Activated CD8-positive, alpha-beta T cell treated with anti-CD3 and anti-CD28 coated beads for 36 hours (primary cell): ENCODE results near the gene ELOVL4. TPM values are rescaled to one million over a fixed set of nuclear protein-coding genes. Genes with fewer than 3 reads are reported as not detected.
A peak's percentile ranks its signal among the peaks of the same experiment; 100 is the strongest.

ENCODE experiments used
- ATAC-seq: fragments of 200-7000 bp; cut with Tn5 transposase; one replicate; pipeline ENCODE4 v1.10.0; 2021; ENCODE audit warnings: mild to moderate bottlenecking, moderate library complexity
- CTCF ChIA-PET: fragments of 350-600 bp; sonication (Branson Sonifier 250); formaldehyde crosslinking; loops from one replicate; lab custom pipeline; 2021; ENCODE audit warnings: antibody characterized with exemption; lab: Charles Lee
- POLR2A ChIA-PET: fragments of 350-600 bp; sonication (Branson Sonifier 250); formaldehyde crosslinking; loops from one replicate; lab custom pipeline; 2021; ENCODE audit warnings: antibody characterized with exemption; lab: Charles Lee
- DNase-seq: peaks from one replicate; pipeline ENCODE4 v3.0.0-alpha.2; 2020
- H3K27ac Mint-ChIP-seq: one replicate; pipeline ENCODE4 v1.8.0; 2021; ENCODE audit warnings: mild to moderate bottlenecking, mixed read lengths
- H3K27me3 Mint-ChIP-seq: one replicate; pipeline ENCODE4 v1.8.0; 2021; ENCODE audit warnings: mixed read lengths
- H3K36me3 Mint-ChIP-seq: one replicate; pipeline ENCODE4 v1.8.0; 2021; ENCODE audit warnings: low read depth, mixed read lengths
- H3K4me1 Mint-ChIP-seq: one replicate; pipeline ENCODE4 v1.8.0; 2021; ENCODE audit warnings: low read depth, mixed read lengths
- H3K4me3 Mint-ChIP-seq: one replicate; pipeline ENCODE4 v1.8.0; 2021; ENCODE audit warnings: mild to moderate bottlenecking, moderate library complexity, mixed read lengths
- H3K9me3 Mint-ChIP-seq: one replicate; pipeline ENCODE4 v1.8.0; 2021; ENCODE audit warnings: mixed read lengths
- intact Hi-C: fragments of 100-400 bp; cut with micrococcal nuclease; formaldehyde crosslinking; loops from one replicate; pipeline ENCODE4 v1.10.0; 2022
- total RNA-seq, 2 experiments: library from RNA; stranded (reverse); gene quantifications; one replicate each; pipeline ENCODE4 v1.2.3, GENCODE V29; 2021
- TF ChIP-seq, protein P1 (sequence below): fragments of 200-600 bp; IDR thresholded peaks from one replicate; pipeline ENCODE4 v1.8.0; 2022; ENCODE audit warnings: antibody characterized with exemption, mild to moderate bottlenecking

Gene ELOVL4
- total RNA-seq, 2 experiments from 2014 or later, result 1.4 to 1.7 TPM

DNA sequence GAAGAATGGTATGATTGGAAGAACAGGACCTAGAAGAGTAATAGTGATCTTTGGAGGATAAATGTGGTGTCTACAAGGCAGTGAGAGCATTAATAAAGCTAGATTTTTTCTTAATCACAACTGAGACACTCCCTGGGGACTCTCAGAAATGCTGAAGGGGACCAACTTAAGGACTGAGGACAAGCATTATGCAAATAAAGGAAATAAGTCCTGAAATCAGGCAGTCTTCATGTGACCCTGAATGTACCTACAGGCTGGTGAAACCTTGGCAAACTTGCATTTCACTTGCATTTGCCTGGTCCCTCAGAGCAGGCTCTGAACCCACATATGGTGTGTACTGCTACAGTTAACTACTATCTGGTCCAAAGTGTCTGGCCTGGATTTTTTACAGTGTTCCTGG is 37.8 kb upstream of the ELOVL4 start:
- Mint-ChIP-seq H3K4me1 (peaks cover 2% of the 10 kb centered on the region), H3K4me3 (no peak overlapping the region), H3K36me3 (no peaks in the 10 kb centered on the region), H3K27me3 (no peaks in the 10 kb centered on the region), H3K9me3 (no peaks in the 10 kb centered on the region), H3K27ac (no peak overlapping the region)
- ATAC-seq (no peak), DNase-seq (no peak)
- TF ChIP-seq, protein P1, sequence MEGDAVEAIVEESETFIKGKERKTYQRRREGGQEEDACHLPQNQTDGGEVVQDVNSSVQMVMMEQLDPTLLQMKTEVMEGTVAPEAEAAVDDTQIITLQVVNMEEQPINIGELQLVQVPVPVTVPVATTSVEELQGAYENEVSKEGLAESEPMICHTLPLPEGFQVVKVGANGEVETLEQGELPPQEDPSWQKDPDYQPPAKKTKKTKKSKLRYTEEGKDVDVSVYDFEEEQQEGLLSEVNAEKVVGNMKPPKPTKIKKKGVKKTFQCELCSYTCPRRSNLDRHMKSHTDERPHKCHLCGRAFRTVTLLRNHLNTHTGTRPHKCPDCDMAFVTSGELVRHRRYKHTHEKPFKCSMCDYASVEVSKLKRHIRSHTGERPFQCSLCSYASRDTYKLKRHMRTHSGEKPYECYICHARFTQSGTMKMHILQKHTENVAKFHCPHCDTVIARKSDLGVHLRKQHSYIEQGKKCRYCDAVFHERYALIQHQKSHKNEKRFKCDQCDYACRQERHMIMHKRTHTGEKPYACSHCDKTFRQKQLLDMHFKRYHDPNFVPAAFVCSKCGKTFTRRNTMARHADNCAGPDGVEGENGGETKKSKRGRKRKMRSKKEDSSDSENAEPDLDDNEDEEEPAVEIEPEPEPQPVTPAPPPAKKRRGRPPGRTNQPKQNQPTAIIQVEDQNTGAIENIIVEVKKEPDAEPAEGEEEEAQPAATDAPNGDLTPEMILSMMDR, result no peak
- intact Hi-C loops, result no loop called here
- ChIA-PET CTCF (interaction anchor here (1.6 kb wide), 1 partner anchor 36 kb away, joined by 8 read pairs; no protein-coding TSS in a partner anchor), POLR2A (no interaction called here)

DNA sequence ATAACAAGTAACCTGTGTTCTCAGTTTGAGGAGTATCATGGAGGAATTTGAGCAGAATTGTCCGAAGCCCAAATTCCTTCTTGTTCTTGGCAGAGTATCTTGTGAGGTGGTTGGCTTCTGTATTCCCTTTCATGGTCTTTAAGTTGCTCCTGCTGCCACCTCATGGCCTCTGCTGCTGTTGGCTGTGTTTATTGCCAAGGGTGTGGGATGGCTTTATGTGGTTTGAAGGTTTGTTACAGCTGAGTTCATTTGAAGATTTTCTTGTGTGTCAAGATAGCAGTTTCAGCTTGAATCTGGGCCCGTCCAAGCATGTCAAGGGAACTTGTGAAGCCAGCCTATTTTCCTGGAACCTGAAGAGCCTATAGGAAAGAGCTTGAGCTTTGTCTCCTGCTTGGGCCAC is 36.9 kb upstream of the ELOVL4 start:
- H3K27ac Mint-ChIP-seq, result no peak overlapping the region
- DNase-seq (peak; percentile 20), ATAC-seq (no peak)

DNA sequence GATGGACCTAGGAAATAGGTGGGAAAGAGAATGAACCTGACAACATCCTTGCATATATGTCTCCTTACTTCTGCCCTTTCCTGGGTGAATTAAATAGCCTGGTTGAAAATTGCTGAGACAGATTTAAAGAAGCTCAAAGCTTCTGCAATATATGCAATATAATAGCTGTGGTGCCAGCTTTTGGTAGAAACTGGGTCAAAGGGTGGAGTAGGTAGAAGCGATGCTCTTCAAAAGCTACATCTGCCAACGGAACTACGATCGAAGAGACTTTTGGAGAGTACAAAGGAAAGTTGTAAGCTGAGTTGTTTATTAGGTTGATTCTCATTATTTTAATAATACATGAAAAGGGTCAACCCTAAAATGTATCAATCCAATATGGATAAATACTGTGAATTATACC is 34.3 kb upstream of the ELOVL4 start:
- Mint-ChIP-seq H3K4me1 (peaks cover 2% of the 10 kb centered on the region), H3K9me3 (no peaks in the 10 kb centered on the region), H3K4me3 (no peak overlapping the region), H3K27ac (no peak overlapping the region), H3K27me3 (peaks cover 3% of the 10 kb centered on the region), H3K36me3 (no peaks in the 10 kb centered on the region)
- DNase-seq (no peak), ATAC-seq (no peak)
- ChIA-PET CTCF (interaction anchor here (1.8 kb wide), 1 partner anchor 33 kb away, joined by 9 read pairs; no protein-coding TSS in a partner anchor), POLR2A (no interaction called here)
- intact Hi-C loops, result no loop called here
- TF ChIP-seq, protein P1, result no peak

More for the DNA sequence above, 36.9 kb upstream of the ELOVL4 start:
- no peaks in the 10 kb centered on the region for H3K36me3 Mint-ChIP-seq
- H3K27me3 Mint-ChIP-seq, result no peaks in the 10 kb centered on the region
- CTCF ChIA-PET, result interaction anchor here (1.6 kb wide), 1 partner anchor 35 kb away, joined by 8 read pairs; no protein-coding TSS in a partner anchor
- no peak overlapping the region for H3K4me3 Mint-ChIP-seq
- POLR2A ChIA-PET, result no interaction called here
- H3K9me3 Mint-ChIP-seq, result no peaks in the 10 kb centered on the region
- TF ChIP-seq, protein P1, result no peak
- H3K4me1 Mint-ChIP-seq, result peaks cover 2% of the 10 kb centered on the region
- intact Hi-C loops, result no loop called here

DNA sequence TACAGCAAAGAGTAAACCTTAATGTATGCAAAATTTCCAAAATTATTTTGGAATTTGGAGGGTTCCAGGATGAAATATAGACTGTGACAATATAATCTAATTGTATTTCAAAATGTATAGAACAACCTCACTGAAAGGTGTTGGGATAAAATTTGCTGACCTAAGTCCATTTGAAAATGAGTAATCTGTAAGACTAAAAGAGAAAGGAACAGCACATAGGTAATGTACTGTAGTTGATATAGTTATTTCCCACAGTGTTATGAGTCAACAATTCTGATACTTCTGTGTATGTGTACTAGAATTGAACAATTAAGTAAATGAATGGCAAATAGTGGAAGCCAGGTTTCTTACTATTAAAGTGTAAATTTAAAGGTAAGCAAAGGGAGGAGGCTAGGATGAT is 23.8 kb upstream of the ELOVL4 start:
- H3K9me3 Mint-ChIP-seq, result peaks cover 14% of the 10 kb centered on the region
- H3K4me1 Mint-ChIP-seq, result no peaks in the 10 kb centered on the region
- peaks cover 1% of the 10 kb centered on the region for H3K36me3 Mint-ChIP-seq
- no peak for ATAC-seq
- H3K4me3 Mint-ChIP-seq, result no peak overlapping the region
- TF ChIP-seq, protein P1, result no peak
- no peak for DNase-seq
- no peaks in the 10 kb centered on the region for H3K27me3 Mint-ChIP-seq
- ChIA-PET POLR2A (no interaction called here), CTCF (no interaction called here)
- intact Hi-C loops, result no loop called here
- no peak overlapping the region for H3K27ac Mint-ChIP-seq

DNA sequence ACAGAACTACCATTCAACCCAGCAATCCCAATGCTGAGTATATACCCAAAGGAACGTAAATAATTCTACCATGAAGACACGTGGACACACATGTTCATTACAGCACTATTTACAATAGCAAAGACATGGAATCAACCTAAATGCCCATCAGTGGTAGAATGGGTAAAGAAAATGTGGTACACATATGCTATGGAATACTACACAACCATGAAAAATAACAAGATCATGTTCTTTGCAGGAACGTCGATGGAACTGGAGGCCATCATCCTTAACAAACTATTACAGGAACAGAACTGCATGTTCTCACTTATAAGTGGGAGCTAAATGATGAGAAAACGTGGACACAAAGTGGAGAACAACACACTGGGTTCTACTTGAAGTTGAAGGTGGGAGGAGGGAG is 22.4 kb upstream of the ELOVL4 start:
- TF ChIP-seq, protein P1, result no peak
- Mint-ChIP-seq H3K4me1 (peaks cover 3% of the 10 kb centered on the region), H3K9me3 (peaks cover 14% of the 10 kb centered on the region), H3K4me3 (no peak overlapping the region), H3K27me3 (no peaks in the 10 kb centered on the region), H3K36me3 (peaks cover 1% of the 10 kb centered on the region), H3K27ac (no peak overlapping the region)
- ChIA-PET POLR2A (no interaction called here), CTCF (no interaction called here)
- ATAC-seq (no peak), DNase-seq (no peak)
- intact Hi-C loops, result no loop called here
